K562 (cell line): ENCODE measurements around the gene PITRM1. TPM values are rescaled to one million over a fixed set of nuclear protein-coding genes. Genes with fewer than 3 reads are reported as not detected.

Experiments
- ATAC-seq: fragments of 200-7000 bp; cut with Tn5 transposase; 3 replicates; pipeline ENCODE4 v1.9.1; 2020; ENCODE audit warnings: moderate library complexity
- BruUV-seq: library from RNA; stranded (reverse); fragments of 400-500 nt; replicated peaks from 2 replicates; lab custom pipeline; 2021; lab: Mats Ljungman, UMichigan
- CTCF ChIA-PET: fragments of 300-600 bp; formaldehyde crosslinking; extraction: SDS; loops from one replicate; lab custom pipeline; 2021; ENCODE audit warnings: low intra/inter-chr PET ratio; lab: Yijun Ruan, JAX
- POLR2A ChIA-PET: fragments of 300-600, 350-650 bp; sonication (Branson Sonifier 250); formaldehyde crosslinking; extraction: SDS; loops from one replicate; lab custom pipeline; 2021; ENCODE audit warnings: antibody characterized with exemption, inconsistent platforms; lab: Yijun Ruan, JAX
- DNase-seq, 4 experiments: peaks; one replicate each; pipeline versions ENCODE4 v3.0.0 to v3.0.0-alpha.2; 2011 to 2018; ENCODE audit warnings: low spot score in 3 of 4, mixed read lengths in 3 of 4; ENCODE audit errors: extremely low read depth in 1 of 4
- FAIRE-seq: peaks from 2 replicates; lab custom pipeline; 2011; peaks lifted over from hg19 to GRCh38; lab: Jason Lieb, UNC
- H2AFZ ChIP-seq: 2 replicates; pipeline ENCODE4 v1.6.0; 2011; ENCODE audit warnings: low read depth, low read length, control low read depth, inconsistent platforms
- H3K27ac ChIP-seq: fragments of 200-600 bp; 3 replicates; pipeline ENCODE4 v1.8.0; 2011; ENCODE audit warnings: low read depth, mild to moderate bottlenecking, control low read depth, inconsistent platforms, low read length, moderate library complexity, mixed read lengths; ENCODE audit errors: extremely low read depth
- H3K27me3 ChIP-seq, 2 experiments: fragments of 300-600 bp in 1 of 2; 2 replicates in 1 of 2; 3 replicates in 1 of 2; pipeline versions ENCODE4 v1.6.0 to v1.8.0; 2011; ENCODE audit warnings: inconsistent platforms in 2 of 2, low read length in 2 of 2, mild to moderate bottlenecking in 1 of 2, mixed read lengths in 1 of 2, moderate library complexity in 1 of 2; ENCODE audit not compliant: control insufficient read depth in 2 of 2, insufficient read depth in 2 of 2
- H3K36me3 ChIP-seq: fragments of 300-600 bp; 3 replicates; pipeline ENCODE4 v1.8.0; 2011; ENCODE audit warnings: mild to moderate bottlenecking, low read length, inconsistent platforms; ENCODE audit not compliant: control insufficient read depth, insufficient read depth
- H3K4me1 ChIP-seq, 2 experiments: fragments of 200-600 bp in 1 of 2; replicated peaks in 1 of 2; 2 replicates in 1 of 2; 3 replicates in 1 of 2; pipeline versions ENCODE4 v1.5.1 to v1.8.0; 2011; ENCODE audit warnings: inconsistent platforms in 2 of 2, low read length in 2 of 2, mild to moderate bottlenecking in 1 of 2, mixed read lengths in 1 of 2, moderate library complexity in 1 of 2; ENCODE audit not compliant: control insufficient read depth in 2 of 2, insufficient read depth in 2 of 2
- H3K4me2 ChIP-seq: 2 replicates; pipeline ENCODE4 v1.6.1; 2011; ENCODE audit warnings: low read length, control low read depth, inconsistent platforms, mixed read lengths; ENCODE audit not compliant: insufficient read depth
- H3K4me3 ChIP-seq: fragments of 200-600 bp; sonication (generic), shearing (Covaris generic); 2 replicates; pipeline ENCODE4 v1.5.1; 2016; ENCODE audit warnings: control low read depth, inconsistent platforms
- H3K79me2 ChIP-seq: fragments of 200-600 bp; 3 replicates; pipeline ENCODE4 v1.8.0; 2011; ENCODE audit warnings: low read length, inconsistent platforms; ENCODE audit not compliant: control insufficient read depth, insufficient read depth
- H3K9ac ChIP-seq, 2 experiments: 2 replicates each; pipeline versions ENCODE4 v1.6.0 to v1.6.1; 2011; ENCODE audit warnings: low read depth in 2 of 2, low read length in 2 of 2, control low read depth in 1 of 2, inconsistent platforms in 1 of 2, mild to moderate bottlenecking in 1 of 2, mixed read lengths in 1 of 2; ENCODE audit not compliant: insufficient read depth in 1 of 2
- H3K9me1 ChIP-seq: one replicate; pipeline ENCODE4 v1.6.0; 2011; ENCODE audit warnings: inconsistent platforms, mild to moderate bottlenecking, low read length, moderate library complexity; ENCODE audit not compliant: control insufficient read depth, insufficient read depth
- H3K9me3 ChIP-seq: replicated peaks from 2 replicates; pipeline ENCODE4 v1.5.1; 2011; ENCODE audit warnings: low read depth, low read length, inconsistent platforms; ENCODE audit not compliant: control insufficient read depth, insufficient read depth
- H4K20me1 ChIP-seq: replicated peaks from 2 replicates; pipeline ENCODE4 v1.6.1; 2011; ENCODE audit warnings: low read length, inconsistent platforms, mixed read lengths; ENCODE audit not compliant: control insufficient read depth, insufficient read depth
- ARID2 ChIP-seq: fragments of 450-650 bp; IDR thresholded peaks from 2 replicates; pipeline ENCODE4 v1.6.1; 2017; ENCODE audit warnings: antibody characterized with exemption, mild to moderate bottlenecking
- CBFA2T2 ChIP-seq: fragments of 450-650 bp; conservative IDR thresholded peaks from 2 replicates; pipeline ENCODE4 v1.6.1; 2017; ENCODE audit warnings: mild to moderate bottlenecking
- CHD2 ChIP-seq: IDR thresholded peaks from 2 replicates; pipeline ENCODE4 v1.6.1; 2011; ENCODE audit warnings: low read depth, low read length
- CLOCK ChIP-seq: fragments of 250-450 bp; sonication (Bioruptor Pico); IDR thresholded peaks from 2 replicates; pipeline ENCODE4 v1.4.0; 2020; ENCODE audit warnings: mild to moderate bottlenecking, moderate library complexity, borderline replicate concordance
- DMBX1 ChIP-seq: fragments of 250-450 bp; sonication (Bioruptor Pico); IDR thresholded peaks from 2 replicates; pipeline ENCODE4 v1.8.0; 2022; ENCODE audit warnings: inconsistent platforms, mild to moderate bottlenecking, moderate library complexity, borderline replicate concordance
- ELF1 ChIP-seq: fragments of 200-800 bp; sonication (Bioruptor generic); IDR thresholded peaks from 2 replicates; pipeline ENCODE4 v1.6.1; 2016; ENCODE audit warnings: missing genetic modification characterization, missing compliant biosample characterization
- FOS ChIP-seq: IDR thresholded peaks from 3 replicates; pipeline ENCODE4 v1.6.1; 2011; ENCODE audit not compliant: insufficient read length; ENCODE audit errors: extremely low read depth
- FOXP1 ChIP-seq: sonication (generic); formaldehyde crosslinking; IDR thresholded peaks from 2 replicates; pipeline ENCODE4 v1.8.0; 2022; ENCODE audit warnings: mild to moderate bottlenecking, missing genetic modification reagents
- MEF2D ChIP-seq: conservative IDR thresholded peaks from 2 replicates; pipeline ENCODE4 v1.6.1; 2016; ENCODE audit warnings: low read depth, missing genetic modification characterization, missing compliant biosample characterization
- SIX5 ChIP-seq, 2 experiments: IDR thresholded peaks; 2 replicates each; pipeline ENCODE4 v1.6.1; 2011; ENCODE audit warnings: low read length in 2 of 2, borderline replicate concordance in 1 of 2, low read depth in 1 of 2, mild to moderate bottlenecking in 1 of 2, moderate library complexity in 1 of 2; ENCODE audit not compliant: insufficient read depth in 1 of 2
- TCF15 ChIP-seq: fragments of 250-450 bp; sonication (Bioruptor Pico); IDR thresholded peaks from 2 replicates; pipeline ENCODE4 v1.8.0; 2022; ENCODE audit warnings: moderate library complexity, mild to moderate bottlenecking, inconsistent platforms
- ZC3H8 ChIP-seq: fragments of 450-650 bp; IDR thresholded peaks from 2 replicates; pipeline ENCODE4 v1.6.1; 2017
- ZNF695 ChIP-seq: fragments of 450-650 bp; formaldehyde crosslinking; IDR thresholded peaks from 2 replicates; pipeline ENCODE4 v1.4.0; 2020; ENCODE audit warnings: mild to moderate bottlenecking, moderate library complexity
- WGBS: fragments of 100-300 bp; shearing (Covaris generic); methylation state at CpG from one replicate; pipeline ENCODE4 v1.1.6; 2016; ENCODE audit warnings: low coverage, mixed read lengths; ENCODE audit not compliant: insufficient coverage; ENCODE audit errors: missing lambda C conversion rate; 5-methylcytosine and 5-hydroxymethylcytosine counted together
- in situ Hi-C: fragments of 300-500 bp; cut with MboI; formaldehyde crosslinking; loops from 4 replicates; pipeline ENCODE4 v1.15.0; 2018; ENCODE audit warnings: inconsistent platforms, mixed read lengths
- intact Hi-C: fragments of 100-400 bp; cut with micrococcal nuclease; formaldehyde crosslinking; loops from 2 replicates; pipeline ENCODE4 v1.14.2; 2022
- polyA plus RNA-seq, 8 experiments: library from polyadenylated mRNA; depleted of rRNA in 4 of 8; stranded (reverse) in 5 of 8; unstranded in 3 of 8; fragments of >200 nt; fragmentation: Nextera tagmentation in 2 of 8; fragmentation: Illumina TruSeq in 1 of 8; extraction: Ambion mirVana in 2 of 8; extraction: Trizol in 1 of 8; gene quantifications; 2 replicates each; pipeline versions ENCODE4 v1.2.1 to v1.2.3, GENCODE V29; 2011 to 2014; ENCODE audit warnings: inconsistent platforms in 1 of 8, missing spikeins in 1 of 8
- total RNA-seq, 7 experiments: library from RNA; depleted of rRNA in 6 of 7; stranded (reverse); fragments of >200 nt in 6 of 7; fragmentation: Illumina TruSeq in 2 of 7; extraction: Trizol in 2 of 7; gene quantifications; 2 replicates each; pipeline versions ENCODE4 v1.2.1 to v1.2.3, GENCODE V29; 2011 to 2021; ENCODE audit warnings: low replicate concordance in 1 of 7
- TF ChIP-seq, protein P1 (sequence below): fragments of 250-450 bp; sonication (Bioruptor Pico); IDR thresholded peaks from 2 replicates; pipeline ENCODE4 v1.5.0; 2021; ENCODE audit warnings: mild to moderate bottlenecking, borderline replicate concordance
- TF ChIP-seq, protein P2 (sequence below): sonication (generic); formaldehyde crosslinking; IDR thresholded peaks from 2 replicates; pipeline ENCODE4 v1.8.1; 2022; ENCODE audit warnings: missing genetic modification reagents

The PITRM1 gene
- total and polyA plus RNA-seq, 9 of the 15 experiments (the other 6 are each of a cell fraction or from before 2014, with no cell fraction given): 21.1 to 70.4 (median 39.7) TPM

DNA sequence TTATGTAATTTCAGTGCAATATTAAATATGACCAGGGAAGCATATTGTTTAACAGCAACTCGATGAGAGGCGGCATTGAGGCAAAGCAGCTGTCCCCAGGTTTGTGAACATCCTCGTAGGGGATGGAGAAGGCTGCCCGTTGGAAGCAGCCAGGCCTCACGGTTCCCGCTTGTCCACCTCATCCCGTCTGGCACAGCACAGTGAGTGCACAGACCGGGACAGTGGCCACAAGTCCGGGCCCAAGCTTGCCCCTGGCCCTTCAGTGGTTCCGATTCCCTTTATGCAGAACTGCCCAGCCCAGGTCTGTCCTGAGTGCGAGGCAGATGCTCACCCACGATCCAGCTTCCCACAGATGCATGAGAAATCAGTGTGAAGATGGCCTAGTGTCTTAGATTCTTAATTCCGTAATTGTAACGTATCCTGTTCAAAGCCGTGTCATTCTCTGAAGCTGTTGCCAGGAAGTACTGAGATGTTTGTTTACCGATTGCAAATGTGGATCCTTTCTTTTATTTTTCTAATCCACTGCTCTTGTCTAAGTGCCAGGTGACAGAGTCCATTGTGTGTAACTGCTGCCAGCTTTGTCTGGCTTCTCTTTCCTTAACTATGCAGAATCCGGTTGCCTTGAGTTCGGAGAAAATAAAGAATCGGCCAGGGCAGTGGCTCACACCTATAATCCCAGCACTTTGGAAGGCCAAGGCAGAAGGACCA, 69.7 kb downstream of the PITRM1 start:
- BruUV-seq: no TSS peak
- FAIRE-seq (no peak), ATAC-seq (no peak), DNase-seq (no peak)
- peaks cover 7% of the 10 kb centered on the region for H3K9me1 ChIP-seq
- no peaks in the 10 kb centered on the region for H3K27me3 ChIP-seq
- in situ Hi-C loops: no loop called here
- 87% methylated on average over 19 of the region's 19 CpGs for WGBS
- H4K20me1 ChIP-seq: no peaks in the 10 kb centered on the region
- no peaks in the 10 kb centered on the region for H3K9me3 ChIP-seq
- H3K4me1 ChIP-seq: peaks cover 3 to 4% of the 10 kb centered on the region in 2 experiments; a peak in 3 of 5 replicates
- peaks cover 82% of the 10 kb centered on the region for H3K36me3 ChIP-seq
- no peak overlapping the region for H3K4me2 ChIP-seq
- POLR2A ChIA-PET: no interaction called here
- H3K9ac ChIP-seq: no peak overlapping the region
- intact Hi-C loops: no loop called here
- CTCF ChIA-PET: no interaction called here
- H2AFZ ChIP-seq: no peak overlapping the region
- no peak overlapping the region for H3K27ac ChIP-seq
- peaks cover 34% of the 10 kb centered on the region for H3K79me2 ChIP-seq
- no peak overlapping the region for H3K4me3 ChIP-seq
- TF ChIP-seq MEF2D (no peak), ELF1 (tag) (no peak), ZNF695 (CRISPR knock-in tag) (no peak), TCF15 (CRISPR knock-in tag) (no peak), ARID2 (no peak), CHD2 (no peak), FOXP1 (CRISPR knock-in tag) (no peak), ZC3H8 (no peak), DMBX1 (CRISPR knock-in tag) (no peak), SIX5 (IDR thresholded peaks at IDR 0.05; ENCODE audit: borderline replicate concordance in 1 of 2, insufficient read depth in 1 of 2, low read depth in 1 of 2, low read length in 2 of 2) (no peak), CBFA2T2 (no peak), CLOCK (CRISPR knock-in tag) (no peak), FOS (no peak)
- TF ChIP-seq, protein P1, sequence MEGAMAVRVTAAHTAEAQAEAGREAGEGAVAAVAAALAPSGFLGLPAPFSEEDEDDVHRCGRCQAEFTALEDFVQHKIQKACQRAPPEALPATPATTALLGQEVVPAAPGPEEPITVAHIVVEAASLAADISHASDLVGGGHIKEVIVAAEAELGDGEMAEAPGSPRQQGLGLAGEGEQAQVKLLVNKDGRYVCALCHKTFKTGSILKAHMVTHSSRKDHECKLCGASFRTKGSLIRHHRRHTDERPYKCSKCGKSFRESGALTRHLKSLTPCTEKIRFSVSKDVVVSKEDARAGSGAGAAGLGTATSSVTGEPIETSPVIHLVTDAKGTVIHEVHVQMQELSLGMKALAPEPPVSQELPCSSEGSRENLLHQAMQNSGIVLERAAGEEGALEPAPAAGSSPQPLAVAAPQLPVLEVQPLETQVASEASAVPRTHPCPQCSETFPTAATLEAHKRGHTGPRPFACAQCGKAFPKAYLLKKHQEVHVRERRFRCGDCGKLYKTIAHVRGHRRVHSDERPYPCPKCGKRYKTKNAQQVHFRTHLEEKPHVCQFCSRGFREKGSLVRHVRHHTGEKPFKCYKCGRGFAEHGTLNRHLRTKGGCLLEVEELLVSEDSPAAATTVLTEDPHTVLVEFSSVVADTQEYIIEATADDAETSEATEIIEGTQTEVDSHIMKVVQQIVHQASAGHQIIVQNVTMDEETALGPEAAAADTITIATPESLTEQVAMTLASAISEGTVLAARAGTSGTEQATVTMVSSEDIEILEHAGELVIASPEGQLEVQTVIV (CRISPR knock-in tag): no peak
- TF ChIP-seq, protein P2, sequence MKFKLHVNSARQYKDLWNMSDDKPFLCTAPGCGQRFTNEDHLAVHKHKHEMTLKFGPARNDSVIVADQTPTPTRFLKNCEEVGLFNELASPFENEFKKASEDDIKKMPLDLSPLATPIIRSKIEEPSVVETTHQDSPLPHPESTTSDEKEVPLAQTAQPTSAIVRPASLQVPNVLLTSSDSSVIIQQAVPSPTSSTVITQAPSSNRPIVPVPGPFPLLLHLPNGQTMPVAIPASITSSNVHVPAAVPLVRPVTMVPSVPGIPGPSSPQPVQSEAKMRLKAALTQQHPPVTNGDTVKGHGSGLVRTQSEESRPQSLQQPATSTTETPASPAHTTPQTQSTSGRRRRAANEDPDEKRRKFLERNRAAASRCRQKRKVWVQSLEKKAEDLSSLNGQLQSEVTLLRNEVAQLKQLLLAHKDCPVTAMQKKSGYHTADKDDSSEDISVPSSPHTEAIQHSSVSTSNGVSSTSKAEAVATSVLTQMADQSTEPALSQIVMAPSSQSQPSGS: no peak
- TF ChIP-seq, all 486 proteins: peak for 0
